GM19324 (cell line): ENCODE results near the gene UMAD1.
"Not testable (repeated sequence)": the region's sequence is repeated elsewhere in the genome, so short reads cannot be mapped to it uniquely, and the experiment has no call there.

Source experiments
- ATAC-seq: cut with Tn5 transposase; IDR thresholded peaks from one replicate; pipeline ENCODE4 v1.9.1; 2021; ENCODE audit warnings: mild to moderate bottlenecking, moderate library complexity; ENCODE audit not compliant: unreplicated experiment, low FRiP score

The UMAD1 gene

GRCh38 chr7:7792056-7792455, 151.5 kb downstream of the UMAD1 start:
- ATAC-seq: no peak

- no peak for ATAC-seq
These were observed 152.7 kb downstream of the UMAD1 start for GRCh38 chr7:7793249-7793648.

- no peak for ATAC-seq
These were observed 153.4 kb downstream of the UMAD1 start for GRCh38 chr7:7793921-7794320.

- no peak for ATAC-seq
These were observed 154.7 kb downstream of the UMAD1 start for GRCh38 chr7:7795203-7795602.

GRCh38 chr7:7795630-7796121, 155.1 kb downstream of the UMAD1 start:
- ATAC-seq: no peak

- no peak for ATAC-seq
These were observed 158.0 kb downstream of the UMAD1 start for GRCh38 chr7:7798510-7798909.

- ATAC-seq: no peak
These were observed 158.6 kb downstream of the UMAD1 start for GRCh38 chr7:7799138-7799537.

- ATAC-seq: no peak
These were observed 162.0 kb downstream of the UMAD1 start for GRCh38 chr7:7802531-7802930.

GRCh38 chr7:7803715-7804178, 163.2 kb downstream of the UMAD1 start:
- ATAC-seq: no peak

- not testable (repeated sequence) for ATAC-seq
These were observed 164.3 kb downstream of the UMAD1 start for GRCh38 chr7:7804822-7805221.

GRCh38 chr7:7805511-7806153, 165.1 kb downstream of the UMAD1 start:
- ATAC-seq: no peak

GRCh38 chr7:7808156-7808555, 167.6 kb downstream of the UMAD1 start:
- no peak for ATAC-seq

- no peak for ATAC-seq
These were observed 168.1 kb downstream of the UMAD1 start for GRCh38 chr7:7808626-7809025.

GRCh38 chr7:7810380-7810779, 169.8 kb downstream of the UMAD1 start:
- ATAC-seq: no peak

- ATAC-seq: no peak
These were observed 170.3 kb downstream of the UMAD1 start for GRCh38 chr7:7810826-7811225.

GRCh38 chr7:7812112-7812511, 171.6 kb downstream of the UMAD1 start:
- ATAC-seq: no peak

- ATAC-seq: no peak
These were observed 174.8 kb downstream of the UMAD1 start for GRCh38 chr7:7815395-7815794.

GRCh38 chr7:7816084-7816483, 175.5 kb downstream of the UMAD1 start:
- peak; percentile 54 for ATAC-seq

- no peak for ATAC-seq
These were observed 176.4 kb downstream of the UMAD1 start for GRCh38 chr7:7816816-7817536.

GRCh38 chr7:7817748-7818147, 177.2 kb downstream of the UMAD1 start:
- ATAC-seq: no peak

- ATAC-seq: not testable (repeated sequence)
These were observed 177.6 kb downstream of the UMAD1 start for GRCh38 chr7:7818179-7818578.
